K562 (cell line): Measurements from ENCODE around the gene CDK5R1. TPM values are rescaled to one million over a fixed set of nuclear protein-coding genes. Genes with fewer than 3 reads are reported as not detected.

Experiments used
- ARID3B ChIP-seq: fragments of 250-450 bp; sonication (Bioruptor Pico); IDR thresholded peaks from 2 replicates; pipeline ENCODE4 v1.4.0; 2020; ENCODE audit warnings: borderline replicate concordance
- BACH1 ChIP-seq: fragments of 200-800 bp; sonication (Bioruptor generic); IDR thresholded peaks from 2 replicates; pipeline ENCODE4 v1.6.1; 2016; ENCODE audit warnings: missing genetic modification characterization, missing compliant biosample characterization
- BCLAF1 ChIP-seq, 2 experiments: fragments of 450-650 bp in 1 of 2; IDR thresholded peaks; 2 replicates each; pipeline ENCODE4 v1.6.1; 2011 to 2017; ENCODE audit warnings: low read depth in 2 of 2, antibody characterized with exemption in 1 of 2, borderline replicate concordance in 1 of 2, low read length in 1 of 2, mild to moderate bottlenecking in 1 of 2, mixed read lengths in 1 of 2; ENCODE audit not compliant: control insufficient read depth in 1 of 2
- BHLHE40 ChIP-seq: IDR thresholded peaks from 2 replicates; pipeline ENCODE4 v1.6.1; 2011; ENCODE audit warnings: low read length, improper control_type of control experiment
- CXXC5 ChIP-seq: fragments of 250-450 bp; sonication (Bioruptor Pico); IDR thresholded peaks from 2 replicates; pipeline ENCODE4 v1.8.0; 2022; ENCODE audit warnings: inconsistent platforms, mild to moderate bottlenecking, moderate library complexity
- DPF2 ChIP-seq: fragments of 450-650 bp; IDR thresholded peaks from 2 replicates; pipeline ENCODE4 v1.6.1; 2016
- FOXM1 ChIP-seq, 2 experiments: fragments of 450-650 bp in 1 of 2; sonication (generic) in 1 of 2; formaldehyde crosslinking in 1 of 2; IDR thresholded peaks; 2 replicates each; pipeline versions ENCODE4 v1.6.1 to v1.9.0; 2017 to 2022; ENCODE audit warnings: low read depth in 2 of 2, mild to moderate bottlenecking in 2 of 2, missing genetic modification reagents in 1 of 2, moderate library complexity in 1 of 2
- FOXP4 ChIP-seq: sonication (generic); formaldehyde crosslinking; IDR thresholded peaks from 2 replicates; pipeline ENCODE4 v1.8.0; 2022; ENCODE audit warnings: mild to moderate bottlenecking, missing genetic modification reagents, borderline replicate concordance
- GTF2A2 ChIP-seq: IDR thresholded peaks from 2 replicates; pipeline ENCODE4 v1.6.1; 2016; ENCODE audit warnings: mild to moderate bottlenecking, missing genetic modification characterization, missing compliant biosample characterization
- POLR2G ChIP-seq: fragments of 200-400 bp; formaldehyde crosslinking; IDR thresholded peaks from 2 replicates; pipeline ENCODE4 v1.6.1; 2017; ENCODE audit warnings: low read depth, mild to moderate bottlenecking, antibody characterized with exemption, low read length, moderate library complexity
- SOX6 ChIP-seq: fragments of 450-650 bp; IDR thresholded peaks from 2 replicates; pipeline ENCODE4 v1.6.1; 2014; ENCODE audit warnings: mild to moderate bottlenecking
- ZBTB33 ChIP-seq: sonication (generic); formaldehyde crosslinking; IDR thresholded peaks from 2 replicates; pipeline ENCODE4 v1.8.1; 2023; ENCODE audit warnings: mild to moderate bottlenecking, missing genetic modification reagents
- ZBTB7A ChIP-seq: IDR thresholded peaks from 2 replicates; pipeline ENCODE4 v1.6.1; 2011; ENCODE audit warnings: low read depth, mild to moderate bottlenecking, low read length, moderate library complexity, borderline replicate concordance; ENCODE audit not compliant: control insufficient read depth
- ZNF133 ChIP-seq: fragments of 250-450 bp; sonication (Bioruptor Pico); IDR thresholded peaks from 2 replicates; pipeline ENCODE4 v1.4.0; 2020; ENCODE audit warnings: mild to moderate bottlenecking
- ZNF511 ChIP-seq: sonication (generic); formaldehyde crosslinking; IDR thresholded peaks from 2 replicates; pipeline ENCODE4 v1.8.0; 2022; ENCODE audit warnings: mild to moderate bottlenecking, missing genetic modification reagents
- polyA plus RNA-seq, 8 experiments: library from polyadenylated mRNA; depleted of rRNA in 4 of 8; stranded (reverse) in 5 of 8; unstranded in 3 of 8; fragments of >200 nt; fragmentation: Nextera tagmentation in 2 of 8; fragmentation: Illumina TruSeq in 1 of 8; extraction: Ambion mirVana in 2 of 8; extraction: Trizol in 1 of 8; gene quantifications; 2 replicates each; pipeline versions ENCODE4 v1.2.1 to v1.2.3, GENCODE V29; 2011 to 2014; ENCODE audit warnings: inconsistent platforms in 1 of 8, missing spikeins in 1 of 8
- total RNA-seq, 7 experiments: library from RNA; depleted of rRNA in 6 of 7; stranded (reverse); fragments of >200 nt in 6 of 7; fragmentation: Illumina TruSeq in 2 of 7; extraction: Trizol in 2 of 7; gene quantifications; 2 replicates each; pipeline versions ENCODE4 v1.2.1 to v1.2.3, GENCODE V29; 2011 to 2021; ENCODE audit warnings: low replicate concordance in 1 of 7

CDK5R1 gene
- total and polyA plus RNA-seq, 9 of the 15 experiments (the other 6 are each of a cell fraction or from before 2014, with no cell fraction given), result 0.10 to 4.8 (median 2.3) TPM

GRCh38 chr17:32444301-32445073 lies 42.3 kb upstream of the CDK5R1 start, which contains the start of gene PSMD11 (continued):
- TF ChIP-seq ZBTB33 (CRISPR knock-in tag) (no peak), FOXM1 (IDR thresholded peaks at IDR 0.05; ENCODE audit: low read depth) (no peak), FOXM1 (CRISPR knock-in tag; IDR thresholded peaks at IDR 0.05; ENCODE audit: low read depth) (no peak), ARID3B (no peak), DPF2 (peak; percentile 15; the same call in 1 of the 2 replicates), ZNF133 (CRISPR knock-in tag) (0 out of 2 replicates have a peak, but pooled peaks have one; percentile 26), POLR2G (peak; percentile 95), BCLAF1 (IDR thresholded peaks at IDR 0.05; ENCODE audit: borderline replicate concordance in 1 of 2, control insufficient read depth in 1 of 2, low read depth in 2 of 2, low read length in 1 of 2) (peak in 1 of 2 experiments; percentile 98; a peak in 2 of 4 replicates), BHLHE40 (peak; percentile 14; the same call in 1 of the 2 replicates), SOX6 (peak; percentile 51; the same call in 1 of the 2 replicates), ZNF511 (CRISPR knock-in tag) (0 out of 2 replicates have a peak, but pooled peaks have one; percentile 34), CXXC5 (CRISPR knock-in tag) (peak; percentile 83), FOXP4 (CRISPR knock-in tag) (no peak), BACH1 (tag) (peak; percentile 34; the same call in 1 of the 2 replicates), GTF2A2 (tag) (no peak), ZBTB7A (peak; percentile 98)
